Activated naive CD8-positive, alpha-beta T cell treated with anti-CD3 and anti-CD28 coated beads, Interleukin-2, amount 50 U/mL, for 16 hours (primary cell): Measurements from ENCODE around the gene CSF2.

Experiments
- DNase-seq: peaks from one replicate; pipeline ENCODE4 v3.0.0-alpha.2; 2020; ENCODE audit warnings: low read depth, low spot score

The CSF2 gene

GRCh38 chr5:132067941-132068808 lies 5.4 kb upstream of the CSF2 start:
- DNase-seq = no peak

- DNase-seq = no peak
Observed at GRCh38 chr5:132069561-132069960, 4.0 kb upstream of the CSF2 start.

GRCh38 chr5:132069994-132070393 lies 3.6 kb upstream of the CSF2 start:
- DNase-seq = no peak

GRCh38 chr5:132070460-132071337 lies 2.9 kb upstream of the CSF2 start:
- no peak for DNase-seq

- DNase-seq = no peak
Observed at GRCh38 chr5:132071338-132071707, 2.3 kb upstream of the CSF2 start.

- no peak for DNase-seq
Observed at GRCh38 chr5:132072070-132072469, 1.5 kb upstream of the CSF2 start.

GRCh38 chr5:132072528-132072927 lies 1.1 kb upstream of the CSF2 start:
- DNase-seq = no peak

- no peak for DNase-seq
Observed at GRCh38 chr5:132074091-132074771, 642 bp downstream of the CSF2 start.

GRCh38 chr5:132074772-132075718 lies 1.5 kb downstream of the CSF2 start:
- DNase-seq = no peak

- DNase-seq = no peak
Observed at GRCh38 chr5:132075719-132076077, 2.1 kb downstream of the CSF2 start.

GRCh38 chr5:132076202-132076830 lies 2.7 kb downstream of the CSF2 start:
- DNase-seq = no peak

- no peak for DNase-seq
Observed at GRCh38 chr5:132076983-132077382, 3.4 kb downstream of the CSF2 start.

GRCh38 chr5:132079081-132079480 lies 5.5 kb downstream of the CSF2 start:
- DNase-seq = no peak

GRCh38 chr5:132079619-132080018 lies 6.0 kb downstream of the CSF2 start:
- DNase-seq = no peak

GRCh38 chr5:132080595-132080994 lies 7.0 kb downstream of the CSF2 start:
- no peak for DNase-seq

GRCh38 chr5:132081458-132081857 lies 7.9 kb downstream of the CSF2 start:
- no peak for DNase-seq

GRCh38 chr5:132082329-132083023 lies 8.9 kb downstream of the CSF2 start:
- no peak for DNase-seq

GRCh38 chr5:132083071-132083678 lies 9.6 kb downstream of the CSF2 start:
- no peak for DNase-seq

- DNase-seq = no peak
Observed at GRCh38 chr5:132085686-132086085, 12.1 kb downstream of the CSF2 start.
